CD4-positive, alpha-beta T cell treated with Interleukin-10 for 1 hour (primary cell): ENCODE data around the gene MAPK8IP1.

Experiments used
- DNase-seq: peaks from one replicate; pipeline ENCODE4 v3.0.0-alpha.2; 2020

The MAPK8IP1 gene

GRCh38 chr11:45860348-45860747 is 25.1 kb upstream of the MAPK8IP1 start:
- DNase-seq, result no peak

GRCh38 chr11:45860764-45861510 is 24.5 kb upstream of the MAPK8IP1 start:
- DNase-seq, result no peak

- DNase-seq, result no peak
Measured at GRCh38 chr11:45864041-45864440, 21.4 kb upstream of the MAPK8IP1 start.

- no peak for DNase-seq
Measured at GRCh38 chr11:45869551-45869950, 15.9 kb upstream of the MAPK8IP1 start.

GRCh38 chr11:45870706-45871105 is 14.7 kb upstream of the MAPK8IP1 start:
- DNase-seq, result no peak

- no peak for DNase-seq
Measured at GRCh38 chr11:45871638-45872037, 13.8 kb upstream of the MAPK8IP1 start.

- DNase-seq, result peak; percentile 48
Measured at GRCh38 chr11:45872651-45873356, 12.6 kb upstream of the MAPK8IP1 start.

- DNase-seq, result no peak
Measured at GRCh38 chr11:45876401-45876800, 9.1 kb upstream of the MAPK8IP1 start.

- no peak for DNase-seq
Measured at GRCh38 chr11:45877221-45877620, 8.2 kb upstream of the MAPK8IP1 start.

- DNase-seq, result no peak
Measured at GRCh38 chr11:45877845-45878244, 7.6 kb upstream of the MAPK8IP1 start.

GRCh38 chr11:45879803-45880686 is 5.4 kb upstream of the MAPK8IP1 start:
- no peak for DNase-seq

- DNase-seq, result no peak
Measured at GRCh38 chr11:45880772-45881570, 4.5 kb upstream of the MAPK8IP1 start.

GRCh38 chr11:45881708-45882368 is 3.6 kb upstream of the MAPK8IP1 start:
- no peak for DNase-seq

- no peak for DNase-seq
Measured at GRCh38 chr11:45884596-45885185, 760 bp upstream of the MAPK8IP1 start.

- no peak for DNase-seq
Measured at GRCh38 chr11:45885921-45886721, 670 bp downstream of the MAPK8IP1 start.

- no peak for DNase-seq
Measured at GRCh38 chr11:45886816-45887520, 1.5 kb downstream of the MAPK8IP1 start.

GRCh38 chr11:45887587-45887986 is 2.1 kb downstream of the MAPK8IP1 start:
- DNase-seq, result no peak

- no peak for DNase-seq
Measured at GRCh38 chr11:45889555-45889954, 4.1 kb downstream of the MAPK8IP1 start.

- DNase-seq, result no peak
Measured at GRCh38 chr11:45889966-45890365, 4.5 kb downstream of the MAPK8IP1 start.
